Prostate gland (tissue), 2 donors: ENCODE data around the gene MLST8.

Experiments used
- CTCF ChIP-seq, 4 experiments: fragments of 200-600 bp in 2 of 4; fragments of 450-650 bp in 2 of 4; sonication (generic) in 2 of 4; IDR thresholded peaks; 1 replicate in 3 of 4; 2 replicates in 1 of 4; pipeline ENCODE4 v1.5.1; 2016 to 2019; ENCODE audit warnings: antibody characterized with exemption in 4 of 4, mild to moderate bottlenecking in 2 of 4, moderate library complexity in 2 of 4
- POLR2A ChIP-seq: fragments of 450-650 bp; IDR thresholded peaks from one replicate; pipeline ENCODE4 v1.6.1; 2016; ENCODE audit warnings: antibody characterized with exemption, mild to moderate bottlenecking
- POLR2AphosphoS5 ChIP-seq: sonication (generic); formaldehyde crosslinking; IDR thresholded peaks from one replicate; pipeline ENCODE4 v1.6.1; 2017; ENCODE audit warnings: antibody characterized with exemption

GRCh38 chr16:2190659-2191445, 14.4 kb upstream of the MLST8 start:
- TF ChIP-seq CTCF (IDR thresholded peaks at IDR 0.05) (no peak), POLR2A (no peak), POLR2AphosphoS5 (no peak)
